PFSK-1 (cell line): ENCODE results near the gene PAQR6.

Experiments used
- FOXP2 ChIP-seq: optimal IDR thresholded peaks from 2 replicates; pipeline ENCODE3; 2011; ENCODE audit warnings: borderline replicate concordance, control low read depth, inconsistent platforms; ENCODE audit not compliant: insufficient read depth; ENCODE audit errors: extremely low read length, extremely low read depth
- POLR2AphosphoS5 ChIP-seq: IDR thresholded peaks from 2 replicates; pipeline ENCODE4 v1.6.1; 2012; ENCODE audit warnings: low read depth, mild to moderate bottlenecking, control low read depth, low read length, moderate library complexity
- REST ChIP-seq, 2 experiments: IDR thresholded peaks; 2 replicates each; pipeline versions ENCODE4 v1.6.1 to v1.8.0; 2011 to 2012; ENCODE audit warnings: low read depth in 2 of 2, low read length in 2 of 2, control low read depth in 1 of 2, inconsistent platforms in 1 of 2, mild to moderate bottlenecking in 1 of 2, moderate library complexity in 1 of 2; ENCODE audit not compliant: insufficient read depth in 1 of 2
- SIN3A ChIP-seq: IDR thresholded peaks from 2 replicates; pipeline ENCODE4 v1.6.1; 2012; ENCODE audit warnings: mild to moderate bottlenecking, low read length, moderate library complexity, borderline replicate concordance; ENCODE audit not compliant: insufficient read depth
- TAF1 ChIP-seq: IDR thresholded peaks from 2 replicates; pipeline ENCODE4 v1.6.1; 2012; ENCODE audit warnings: low read length, control low read depth, borderline replicate concordance; ENCODE audit not compliant: insufficient read depth

PAQR6 gene

DNA sequence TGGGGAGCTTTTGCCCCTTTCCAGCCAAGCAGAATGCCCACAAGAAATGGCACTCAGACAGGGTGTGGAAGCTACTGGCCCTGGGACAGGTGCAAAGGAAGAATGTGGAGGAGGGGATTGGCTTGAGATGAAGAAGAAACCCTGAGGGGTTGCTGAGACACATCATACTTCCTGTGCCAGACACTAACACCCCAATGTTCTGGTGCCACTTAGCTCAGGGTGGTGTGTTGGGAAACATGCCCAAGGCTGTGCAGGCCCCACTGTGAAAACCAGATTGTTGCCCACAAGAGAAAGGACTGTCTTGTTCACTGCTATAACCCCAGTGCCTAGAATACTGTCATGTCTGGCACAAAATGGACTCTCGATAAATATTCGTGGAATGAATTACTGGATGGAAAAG is 9.9 kb upstream of the PAQR6 start:
- TF ChIP-seq REST (IDR thresholded peaks at IDR 0.05; ENCODE audit: insufficient read depth in 1 of 2, low read depth in 2 of 2, low read length in 2 of 2) (no peak), POLR2AphosphoS5 (no peak), TAF1 (no peak), FOXP2 (no peak), SIN3A (no peak)

DNA sequence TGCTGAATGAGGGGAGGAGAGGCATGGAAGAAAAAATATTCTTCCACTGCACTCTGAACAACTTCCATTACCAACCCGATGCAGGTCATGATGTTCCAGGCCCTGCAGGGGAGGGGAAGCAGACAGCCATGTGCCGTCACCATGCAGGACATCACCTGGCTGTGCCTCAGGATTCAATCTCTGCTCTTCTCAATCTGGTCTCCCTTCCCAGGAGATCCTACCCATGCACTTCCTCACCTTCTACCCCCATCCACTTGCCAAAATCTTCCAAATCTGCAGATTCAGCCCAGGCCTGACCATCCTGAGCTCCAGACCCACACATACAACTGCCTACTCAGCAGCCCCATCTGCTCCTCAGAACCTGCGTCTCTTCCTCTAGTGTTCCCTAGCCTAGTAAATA is 5.8 kb upstream of the PAQR6 start:
- TF ChIP-seq REST (IDR thresholded peaks at IDR 0.05; ENCODE audit: insufficient read depth in 1 of 2, low read depth in 2 of 2, low read length in 2 of 2) (no peak), TAF1 (no peak), POLR2AphosphoS5 (no peak), SIN3A (no peak), FOXP2 (no peak)

GRCh38 chr1:156251527-156251926 is 3.7 kb upstream of the PAQR6 start:
- TF ChIP-seq FOXP2 (no peak), SIN3A (no peak), REST (IDR thresholded peaks at IDR 0.05; ENCODE audit: insufficient read depth in 1 of 2, low read depth in 2 of 2, low read length in 2 of 2) (no peak), POLR2AphosphoS5 (no peak), TAF1 (no peak)

DNA sequence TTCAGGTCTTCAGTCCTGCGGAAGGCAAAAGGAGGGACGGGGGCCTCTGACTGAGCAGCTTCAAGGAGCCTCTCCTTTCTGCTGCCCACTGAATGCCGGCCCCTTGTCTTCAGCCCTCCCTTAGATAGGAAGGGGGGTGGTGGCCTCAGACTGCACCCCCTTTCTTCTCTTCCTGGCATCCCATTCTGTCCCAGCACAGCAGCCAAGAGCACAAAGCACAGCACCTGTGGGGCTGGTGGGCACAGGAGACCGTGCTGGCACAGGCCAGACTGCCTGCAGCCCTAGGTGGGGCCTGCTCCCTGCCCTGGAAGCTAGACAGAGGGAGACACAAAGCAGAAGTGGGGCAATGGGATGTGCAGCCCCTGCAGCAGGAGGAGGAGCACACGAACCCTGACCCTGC is 1.7 kb upstream of the PAQR6 start:
- TF ChIP-seq REST (IDR thresholded peaks at IDR 0.05; ENCODE audit: insufficient read depth in 1 of 2, low read depth in 2 of 2, low read length in 2 of 2), result no peak
- no peak for TF ChIP-seq TAF1
- TF ChIP-seq SIN3A, result no peak
- TF ChIP-seq POLR2AphosphoS5, result no peak
- no peak for TF ChIP-seq FOXP2

GRCh38 chr1:156248323-156248683 is 447 bp upstream of the PAQR6 start:
- TF ChIP-seq FOXP2 (no peak), SIN3A (no peak), REST (IDR thresholded peaks at IDR 0.05; ENCODE audit: insufficient read depth in 1 of 2, low read depth in 2 of 2, low read length in 2 of 2) (no peak), TAF1 (no peak), POLR2AphosphoS5 (no peak)
